ENCODE results near the gene TBC1D7. TPM values are rescaled to one million over a fixed set of nuclear protein-coding genes. Genes with fewer than 3 reads are reported as not detected.

Gene TBC1D7
- total and polyA plus RNA-seq, 2 of the 4 experiments (the other 2 are of a cell fraction): 14.3 to 22.6 TPM

- CTCF ChIA-PET: interaction anchor here (0.6 to 1.2 kb wide), 2 partner anchors 17 to 33 kb away, joined by 3 to 4 read pairs; no protein-coding TSS in a partner anchor
- Histone ChIP-seq H3K9me3 (ENCODE audit: control insufficient read depth, insufficient read depth, low read length) (peaks cover 4% of the 10 kb centered on the region; the same call in 1 of the 2 replicates), H2AK9ac (replicated peaks; ENCODE audit: low read depth, low read length, poor library complexity) (no peak overlapping the region), H2BK120ac (ENCODE audit: low read depth, low read length) (no peak overlapping the region), H3K9me1 (ENCODE audit: insufficient read depth, low read length) (no peaks in the 10 kb centered on the region), H3K14ac (replicated peaks; ENCODE audit: low read depth, low read length) (no peak overlapping the region), H3K23ac (ENCODE audit: low read depth, low read length) (no peak overlapping the region), H2AK5ac (ENCODE audit: low read depth, low read length) (no peak overlapping the region), H4K20me1 (ENCODE audit: insufficient read depth, low read length) (no peaks in the 10 kb centered on the region), H2BK5ac (ENCODE audit: low read depth, low read length, poor library complexity, severe bottlenecking) (no peak overlapping the region), H3K9ac (ENCODE audit: low read depth, low read length) (no peak overlapping the region), H3K4me2 (ENCODE audit: low read depth, low read length) (no peak overlapping the region), H4K91ac (ENCODE audit: insufficient read depth, low read depth, low read length) (no peak overlapping the region), H4K5ac (ENCODE audit: low read depth, low read length) (no peak overlapping the region), H3K4me3 (ENCODE audit: insufficient read depth, low read depth, low read length) (no peak overlapping the region), H2AFZ (replicated peaks; ENCODE audit: low read length, poor library complexity) (no peak overlapping the region), H3K4me1 (ENCODE audit: control insufficient read depth, insufficient read depth, low read length) (no peaks in the 10 kb centered on the region), H3K27ac (ENCODE audit: insufficient read depth, low read length) (no peak overlapping the region), H3K36me3 (ENCODE audit: control insufficient read depth, insufficient read depth, low read length) (no peaks in the 10 kb centered on the region), H3K18ac (ENCODE audit: low read depth, low read length) (no peak overlapping the region), H2BK20ac (ENCODE audit: low read depth, low read length) (no peak overlapping the region), H2BK15ac (ENCODE audit: low read depth, low read length) (no peak overlapping the region), H3K4ac (ENCODE audit: low read depth, low read length) (no peak overlapping the region), H3K56ac (ENCODE audit: extremely low read depth, insufficient read depth, low read length) (no peak overlapping the region), H3K27me3 (ENCODE audit: control insufficient read depth, insufficient read depth, low read length) (no peaks in the 10 kb centered on the region), H4K8ac (ENCODE audit: low read depth in 2 of 2, low read length in 2 of 2) (no peak overlapping the region), H3K79me1 (ENCODE audit: low read depth in 1 of 2, low read length in 2 of 2) (no peaks in the 10 kb centered on the region)
- whole genome bisulfite sequencing, 2 experiments (ENCODE audit: extremely low coverage in 2 of 2, insufficient read length in 1 of 2): no CpG with 5 or more reads among the region's 4 CpGs
- TF ChIP-seq CHD1 (IDR thresholded peaks at IDR 0.05; ENCODE audit: low read depth, low read length) (no peak), NFE2L2 (IDR thresholded peaks at IDR 0.05; ENCODE audit: low read depth, low read length) (no peak)
- intact Hi-C loops (cut with micrococcal nuclease): no loop called here
- no TSS peak for BruUV-seq (replicated peaks)
- DNase-seq (no peak), ATAC-seq (ENCODE audit: low read depth) (no peak)
- dilution Hi-C loops (cut with HindIII; ENCODE audit: low sequenced_read_pairs, unreplicated experiment): no loop called here
- POLR2A ChIA-PET (ENCODE audit: unreplicated experiment): interaction anchor here (1.3 kb wide), 1 partner anchor 17 kb away, joined by 3 read pairs; no protein-coding TSS in a partner anchor
- in situ Hi-C loops (cut with MboI; ENCODE audit: low sequenced_read_pairs): no loop called here
Observed at GRCh38 chr6:13286181-13286580, 42.2 kb downstream of the TBC1D7 start.
